ENCODE measurements around the gene MSANTD7.
A peak's percentile ranks its signal among the peaks of the same experiment; 100 is the strongest.
"Not testable (repeated sequence)": the region's sequence is repeated elsewhere in the genome, so short reads cannot be mapped to it uniquely, and the experiment has no call there.

MSANTD7 gene, protein sequence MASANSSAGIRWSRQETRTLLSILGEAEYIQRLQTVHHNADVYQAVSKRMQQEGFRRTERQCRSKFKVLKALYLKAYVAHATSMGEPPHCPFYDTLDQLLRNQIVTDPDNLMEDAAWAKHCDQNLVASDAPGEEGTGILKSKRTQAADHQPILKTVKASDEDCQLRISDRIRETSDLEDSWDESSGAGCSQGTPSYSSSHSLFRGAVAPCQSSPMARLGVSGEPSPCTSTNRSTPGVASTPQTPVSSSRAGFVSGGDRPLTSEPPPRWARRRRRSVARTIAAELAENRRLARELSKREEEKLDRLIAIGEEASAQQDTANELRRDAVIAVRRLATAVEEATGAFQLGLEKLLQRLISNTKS

DNA sequence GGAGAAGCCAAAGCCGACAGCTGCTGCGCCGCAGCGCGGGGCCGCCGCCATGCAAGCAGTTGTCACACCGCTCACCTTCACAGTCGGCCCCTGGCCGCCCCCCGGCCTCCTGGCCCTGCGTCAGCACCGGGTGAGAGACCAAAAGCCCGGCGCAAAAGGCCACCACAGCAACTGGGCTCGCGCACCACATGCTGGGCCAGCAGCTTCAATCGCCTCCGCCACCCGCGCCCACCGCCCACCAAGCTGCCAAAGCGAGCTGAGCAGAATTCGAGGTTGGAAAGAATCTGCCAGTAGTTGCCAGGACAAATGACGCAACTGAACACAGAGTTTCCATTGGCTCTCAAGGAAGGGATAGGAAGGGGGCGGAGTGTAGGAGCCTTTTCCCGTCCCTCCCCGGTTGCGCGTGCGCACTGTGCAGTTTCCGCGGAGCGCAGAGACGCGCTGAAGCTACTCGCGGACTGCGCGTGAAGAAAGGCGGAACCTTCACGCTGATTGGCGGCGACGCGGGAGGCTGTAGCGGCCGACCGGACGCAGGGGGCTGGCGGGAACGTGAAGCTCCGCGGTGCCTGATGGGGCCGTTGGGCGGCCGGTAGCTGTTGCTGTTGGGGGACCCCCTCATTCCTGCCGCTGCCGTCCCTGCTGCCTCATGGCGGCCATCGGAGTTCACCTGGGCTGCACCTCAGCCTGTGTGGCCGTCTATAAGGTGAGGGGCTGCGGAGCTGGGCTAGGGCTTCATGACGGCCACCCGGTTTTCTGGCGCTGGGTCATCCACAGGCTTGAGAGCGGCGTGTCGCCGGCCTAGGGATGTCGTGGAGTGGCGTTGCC is at the start of gene MSANTD7, which contains the start of the genes CDNF and HSPA14:
MSANTD7 (plus strand) TSS at position 550 of the 825 bp plus-strand sequence. CDS start 3,979 bp downstream, outside the sequence.
CDNF (minus strand) TSS at position 281 of the 825 bp plus-strand sequence; CDS start at position 190, 91 bp downstream.
HSPA14 (plus strand) TSS at position 550 of the 825 bp plus-strand sequence; CDS start at position 647, 97 bp downstream.
- peak; percentile 98 for DNase-seq

GRCh38 chr10:14798636-14799035 is 39.5 kb upstream of the MSANTD7 start:
- no peak for DNase-seq

DNA sequence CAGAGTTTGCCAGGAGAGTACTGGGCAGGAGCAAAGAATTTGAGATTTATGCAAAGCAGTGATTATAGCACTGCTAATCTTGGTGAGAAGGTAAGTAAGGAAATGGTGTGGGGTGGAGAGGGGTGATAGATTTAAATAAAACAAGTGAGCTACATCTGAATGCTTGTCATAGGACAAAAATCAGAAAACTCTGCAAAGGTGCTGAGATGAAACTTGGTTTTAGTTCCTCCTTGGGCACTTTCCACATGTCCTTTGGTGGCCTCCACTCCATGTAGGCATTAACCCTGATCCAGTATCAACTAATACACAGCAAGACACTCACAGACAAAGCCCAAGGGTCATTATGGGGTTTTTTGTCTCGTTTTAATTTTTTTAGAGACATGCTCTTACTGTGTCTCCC is 37.7 kb upstream of the MSANTD7 start:
- no peak for DNase-seq

DNA sequence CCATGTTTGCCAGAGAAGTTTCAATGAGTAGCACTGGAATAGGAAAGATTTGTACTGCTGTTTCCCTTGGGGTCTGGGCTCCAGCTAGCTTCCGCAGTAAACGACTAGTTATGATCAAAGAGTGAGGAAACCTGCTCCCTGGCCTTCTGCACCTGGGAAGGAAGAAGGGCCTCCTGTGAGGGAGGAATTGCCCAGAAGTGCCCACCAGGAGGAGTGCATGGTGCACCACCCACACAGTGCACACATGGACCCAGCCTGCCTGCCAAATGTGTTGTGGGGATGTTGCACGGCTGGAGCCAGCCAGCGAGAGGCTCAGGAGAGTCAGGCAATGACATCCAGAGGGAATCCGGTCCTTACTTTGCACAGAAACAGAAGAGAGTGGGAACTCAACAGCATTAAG is 36.4 kb upstream of the MSANTD7 start:
- no peak for DNase-seq

DNA sequence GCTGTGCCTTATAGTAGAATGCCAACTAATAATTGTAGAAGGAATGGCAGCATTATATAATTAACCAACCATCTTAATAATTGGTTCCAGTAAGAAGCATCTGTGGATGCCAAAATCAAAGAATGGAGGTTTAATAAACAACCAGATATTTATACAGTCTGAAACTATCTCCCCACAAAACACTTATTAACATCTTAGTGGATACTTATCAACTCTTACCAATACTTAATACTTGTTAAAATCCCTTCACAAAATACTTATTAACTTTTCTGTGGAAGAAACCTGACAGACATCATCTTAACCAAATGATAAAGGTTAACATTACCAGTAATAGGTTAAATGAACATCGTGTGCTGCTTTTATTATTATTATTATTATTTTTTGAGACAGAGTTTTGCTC is 34.3 kb upstream of the MSANTD7 start:
- DNase-seq = no peak

- no peak for DNase-seq
Measured at GRCh38 chr10:14806318-14806717, 31.8 kb upstream of the MSANTD7 start.

- no peak for DNase-seq
Measured at GRCh38 chr10:14810969-14811953, 26.8 kb upstream of the MSANTD7 start.

- no peak for DNase-seq
Measured at GRCh38 chr10:14812271-14812670, 25.8 kb upstream of the MSANTD7 start.

DNA sequence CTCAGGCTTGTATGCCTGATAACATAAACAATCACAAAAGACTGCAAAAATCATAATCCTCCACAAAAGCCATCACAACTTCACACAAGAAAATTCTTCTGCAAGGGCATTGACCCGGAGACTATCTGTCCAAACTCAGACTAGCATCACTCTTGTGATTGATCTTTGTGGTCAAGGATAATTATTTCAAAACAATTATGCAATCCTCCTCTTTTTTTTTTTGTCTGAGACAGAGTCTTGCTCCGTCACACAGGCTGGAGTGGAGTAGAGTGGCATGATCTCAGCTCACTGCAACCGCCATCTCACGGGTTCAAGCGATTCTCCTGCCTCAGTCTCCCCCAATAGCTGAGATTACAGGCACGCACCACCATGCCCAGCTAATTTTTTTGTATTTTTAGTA is 22.4 kb upstream of the MSANTD7 start:
- DNase-seq = no peak

GRCh38 chr10:14816717-14817116 is 21.4 kb upstream of the MSANTD7 start:
- DNase-seq = not testable (repeated sequence)

DNA sequence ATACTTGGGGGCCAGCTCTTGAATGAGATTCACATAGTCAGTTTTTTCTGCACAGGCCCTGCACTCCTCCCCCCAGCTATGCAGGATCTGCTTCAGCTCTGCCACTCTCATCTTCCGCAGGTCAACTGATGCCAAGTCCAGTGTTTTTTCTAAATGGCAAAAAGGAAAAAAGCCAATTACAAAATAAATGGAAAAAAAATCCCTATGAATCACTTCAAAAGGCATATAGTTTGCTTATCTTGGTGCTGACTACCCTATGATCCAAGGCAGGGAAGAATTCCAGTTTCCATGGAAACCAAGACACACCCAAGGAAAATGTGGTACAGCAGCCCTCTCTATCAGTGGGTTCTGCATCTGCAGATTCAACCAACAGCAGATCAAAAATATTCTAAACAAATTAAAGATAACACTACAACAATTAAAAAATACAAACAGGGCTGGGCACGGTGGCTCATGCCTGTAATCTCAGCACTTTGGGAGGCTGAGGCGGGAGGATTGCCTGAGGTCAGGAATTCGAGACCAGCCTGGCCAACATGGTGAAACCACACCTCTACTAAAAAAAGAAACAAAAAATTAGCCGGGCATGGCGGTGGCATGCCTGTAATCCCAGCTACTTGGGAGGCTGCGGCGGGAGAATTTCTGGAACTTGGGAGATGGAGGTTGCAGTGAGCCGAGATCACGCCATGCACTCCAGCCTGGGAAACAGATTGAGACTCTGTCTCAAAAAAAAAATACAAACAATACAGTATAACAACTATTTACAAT is 17.9 kb upstream of the MSANTD7 start:
- DNase-seq = no peak

- DNase-seq = no peak
Measured at GRCh38 chr10:14820775-14821154, 17.3 kb upstream of the MSANTD7 start.

- DNase-seq = no peak
Measured at GRCh38 chr10:14821635-14822375, 16.3 kb upstream of the MSANTD7 start.

DNA sequence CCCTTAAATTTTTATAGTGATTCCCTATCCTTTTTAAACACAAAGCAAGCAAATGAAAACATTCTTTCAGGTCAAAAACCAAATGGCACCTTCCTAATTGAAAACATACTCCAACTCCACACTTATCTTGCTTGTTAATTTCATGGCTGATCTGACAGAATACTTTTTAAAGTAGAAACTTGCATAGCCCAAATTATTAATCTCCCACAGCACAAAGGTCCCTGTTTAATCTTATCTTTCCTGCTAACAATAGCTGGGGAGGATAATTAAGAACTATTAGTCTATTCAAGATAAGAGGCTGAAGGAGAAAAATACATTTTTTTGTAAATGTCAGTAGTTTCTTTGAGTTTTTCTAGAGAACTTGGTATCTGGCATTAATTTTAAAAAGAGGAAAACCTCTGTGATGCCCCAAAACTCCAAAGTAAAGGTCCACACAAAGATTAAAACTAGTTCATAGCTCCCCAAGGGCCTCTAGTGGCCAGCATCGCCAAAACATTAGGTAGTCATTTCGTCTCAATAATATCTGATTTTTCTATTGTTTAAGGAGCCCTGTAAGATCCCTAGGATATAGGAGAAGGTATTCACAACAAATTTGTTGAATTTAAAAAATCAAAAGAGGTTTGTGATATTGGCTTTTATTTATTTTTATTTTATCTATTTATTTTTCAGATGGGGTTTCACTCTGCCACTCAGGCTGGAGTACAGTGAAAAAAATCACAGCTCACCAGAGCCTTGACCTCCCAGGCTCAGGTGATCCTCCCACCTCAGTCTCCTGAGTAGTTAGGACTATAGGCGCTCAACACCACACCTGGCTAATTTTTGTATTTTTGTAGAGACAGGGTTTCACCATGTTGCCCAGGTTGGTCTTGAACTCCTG is 15.0 kb upstream of the MSANTD7 start:
- DNase-seq = no peak

GRCh38 chr10:14823966-14824365 is 14.1 kb upstream of the MSANTD7 start:
- DNase-seq = no peak

GRCh38 chr10:14826076-14826829 is 11.9 kb upstream of the MSANTD7 start:
- no peak for DNase-seq

- no peak for DNase-seq
Measured at GRCh38 chr10:14833106-14833505, 5.0 kb upstream of the MSANTD7 start.

GRCh38 chr10:14836208-14836607 is 1.9 kb upstream of the MSANTD7 start:
- DNase-seq = no peak

Measured in NCI-H1048 (cell line).